K562 (cell line): Measurements from ENCODE around the gene OLFML2B. TPM values are rescaled to one million over a fixed set of nuclear protein-coding genes. Genes with fewer than 3 reads are reported as not detected.

Source experiments
- ATAC-seq: fragments of 200-7000 bp; cut with Tn5 transposase; 3 replicates; pipeline ENCODE4 v1.9.1; 2020; ENCODE audit warnings: moderate library complexity
- BruUV-seq: library from RNA; stranded (reverse); fragments of 400-500 nt; replicated peaks from 2 replicates; lab custom pipeline; 2021; lab: Mats Ljungman, UMichigan
- CTCF ChIA-PET: fragments of 300-600 bp; formaldehyde crosslinking; extraction: SDS; loops from one replicate; lab custom pipeline; 2021; ENCODE audit warnings: low intra/inter-chr PET ratio; lab: Yijun Ruan, JAX
- POLR2A ChIA-PET: fragments of 300-600, 350-650 bp; sonication (Branson Sonifier 250); formaldehyde crosslinking; extraction: SDS; loops from one replicate; lab custom pipeline; 2021; ENCODE audit warnings: antibody characterized with exemption, inconsistent platforms; lab: Yijun Ruan, JAX
- DNase-seq, 4 experiments: peaks; one replicate each; pipeline versions ENCODE4 v3.0.0 to v3.0.0-alpha.2; 2011 to 2018; ENCODE audit warnings: low spot score in 3 of 4, mixed read lengths in 3 of 4; ENCODE audit errors: extremely low read depth in 1 of 4
- FAIRE-seq: peaks from 2 replicates; lab custom pipeline; 2011; peaks lifted over from hg19 to GRCh38; lab: Jason Lieb, UNC
- H2AFZ ChIP-seq: 2 replicates; pipeline ENCODE4 v1.6.0; 2011; ENCODE audit warnings: low read depth, low read length, control low read depth, inconsistent platforms
- H3K27ac ChIP-seq: fragments of 200-600 bp; 3 replicates; pipeline ENCODE4 v1.8.0; 2011; ENCODE audit warnings: low read depth, mild to moderate bottlenecking, control low read depth, inconsistent platforms, low read length, moderate library complexity, mixed read lengths; ENCODE audit errors: extremely low read depth
- H3K27me3 ChIP-seq, 2 experiments: fragments of 300-600 bp in 1 of 2; 2 replicates in 1 of 2; 3 replicates in 1 of 2; pipeline versions ENCODE4 v1.6.0 to v1.8.0; 2011; ENCODE audit warnings: inconsistent platforms in 2 of 2, low read length in 2 of 2, mild to moderate bottlenecking in 1 of 2, mixed read lengths in 1 of 2, moderate library complexity in 1 of 2; ENCODE audit not compliant: control insufficient read depth in 2 of 2, insufficient read depth in 2 of 2
- H3K36me3 ChIP-seq: fragments of 300-600 bp; 3 replicates; pipeline ENCODE4 v1.8.0; 2011; ENCODE audit warnings: mild to moderate bottlenecking, low read length, inconsistent platforms; ENCODE audit not compliant: control insufficient read depth, insufficient read depth
- H3K4me1 ChIP-seq, 2 experiments: fragments of 200-600 bp in 1 of 2; replicated peaks in 1 of 2; 2 replicates in 1 of 2; 3 replicates in 1 of 2; pipeline versions ENCODE4 v1.5.1 to v1.8.0; 2011; ENCODE audit warnings: inconsistent platforms in 2 of 2, low read length in 2 of 2, mild to moderate bottlenecking in 1 of 2, mixed read lengths in 1 of 2, moderate library complexity in 1 of 2; ENCODE audit not compliant: control insufficient read depth in 2 of 2, insufficient read depth in 2 of 2
- H3K4me2 ChIP-seq: 2 replicates; pipeline ENCODE4 v1.6.1; 2011; ENCODE audit warnings: low read length, control low read depth, inconsistent platforms, mixed read lengths; ENCODE audit not compliant: insufficient read depth
- H3K4me3 ChIP-seq: fragments of 200-600 bp; sonication (generic), shearing (Covaris generic); 2 replicates; pipeline ENCODE4 v1.5.1; 2016; ENCODE audit warnings: control low read depth, inconsistent platforms
- H3K79me2 ChIP-seq: fragments of 200-600 bp; 3 replicates; pipeline ENCODE4 v1.8.0; 2011; ENCODE audit warnings: low read length, inconsistent platforms; ENCODE audit not compliant: control insufficient read depth, insufficient read depth
- H3K9ac ChIP-seq, 2 experiments: 2 replicates each; pipeline versions ENCODE4 v1.6.0 to v1.6.1; 2011; ENCODE audit warnings: low read depth in 2 of 2, low read length in 2 of 2, control low read depth in 1 of 2, inconsistent platforms in 1 of 2, mild to moderate bottlenecking in 1 of 2, mixed read lengths in 1 of 2; ENCODE audit not compliant: insufficient read depth in 1 of 2
- H3K9me1 ChIP-seq: one replicate; pipeline ENCODE4 v1.6.0; 2011; ENCODE audit warnings: inconsistent platforms, mild to moderate bottlenecking, low read length, moderate library complexity; ENCODE audit not compliant: control insufficient read depth, insufficient read depth
- H3K9me3 ChIP-seq: replicated peaks from 2 replicates; pipeline ENCODE4 v1.5.1; 2011; ENCODE audit warnings: low read depth, low read length, inconsistent platforms; ENCODE audit not compliant: control insufficient read depth, insufficient read depth
- H4K20me1 ChIP-seq: replicated peaks from 2 replicates; pipeline ENCODE4 v1.6.1; 2011; ENCODE audit warnings: low read length, inconsistent platforms, mixed read lengths; ENCODE audit not compliant: control insufficient read depth, insufficient read depth
- ARID1B ChIP-seq: fragments of 450-650 bp; IDR thresholded peaks from 2 replicates; pipeline ENCODE4 v1.6.1; 2016; ENCODE audit warnings: antibody characterized with exemption, mild to moderate bottlenecking, inconsistent platforms
- BDP1 ChIP-seq: IDR thresholded peaks from 3 replicates; pipeline ENCODE4 v1.6.1; 2011; ENCODE audit not compliant: insufficient read length, insufficient read depth
- CBX5 ChIP-seq: IDR thresholded peaks from 2 replicates; pipeline ENCODE4 v1.6.1; 2014; ENCODE audit warnings: low read depth, borderline replicate concordance
- CCNT2 ChIP-seq: IDR thresholded peaks from 2 replicates; pipeline ENCODE4 v1.6.1; 2011; ENCODE audit warnings: borderline replicate concordance, low read depth, mild to moderate bottlenecking, moderate library complexity, mixed read lengths, low read length; ENCODE audit not compliant: insufficient read length; ENCODE audit errors: extremely low read depth
- MXI1 ChIP-seq: IDR thresholded peaks from 2 replicates; pipeline ENCODE4 v1.6.1; 2011; ENCODE audit warnings: low read depth, mild to moderate bottlenecking, improper control_type of control experiment, low read length
- PRDM10 ChIP-seq: fragments of 450-650 bp; IDR thresholded peaks from 2 replicates; pipeline ENCODE4 v1.6.1; 2018; ENCODE audit not compliant: partially characterized antibody
- ZNF407 ChIP-seq: fragments of 450-650 bp; IDR thresholded peaks from 2 replicates; pipeline ENCODE4 v1.6.1; 2016; ENCODE audit warnings: low read depth
- WGBS: fragments of 100-300 bp; shearing (Covaris generic); methylation state at CpG from one replicate; pipeline ENCODE4 v1.1.6; 2016; ENCODE audit warnings: low coverage, mixed read lengths; ENCODE audit not compliant: insufficient coverage; ENCODE audit errors: missing lambda C conversion rate; 5-methylcytosine and 5-hydroxymethylcytosine counted together
- in situ Hi-C: fragments of 300-500 bp; cut with MboI; formaldehyde crosslinking; loops from 4 replicates; pipeline ENCODE4 v1.15.0; 2018; ENCODE audit warnings: inconsistent platforms, mixed read lengths
- intact Hi-C: fragments of 100-400 bp; cut with micrococcal nuclease; formaldehyde crosslinking; loops from 2 replicates; pipeline ENCODE4 v1.14.2; 2022
- polyA plus RNA-seq, 8 experiments: library from polyadenylated mRNA; depleted of rRNA in 4 of 8; stranded (reverse) in 5 of 8; unstranded in 3 of 8; fragments of >200 nt; fragmentation: Nextera tagmentation in 2 of 8; fragmentation: Illumina TruSeq in 1 of 8; extraction: Ambion mirVana in 2 of 8; extraction: Trizol in 1 of 8; gene quantifications; 2 replicates each; pipeline versions ENCODE4 v1.2.1 to v1.2.3, GENCODE V29; 2011 to 2014; ENCODE audit warnings: inconsistent platforms in 1 of 8, missing spikeins in 1 of 8
- total RNA-seq, 7 experiments: library from RNA; depleted of rRNA in 6 of 7; stranded (reverse); fragments of >200 nt in 6 of 7; fragmentation: Illumina TruSeq in 2 of 7; extraction: Trizol in 2 of 7; gene quantifications; 2 replicates each; pipeline versions ENCODE4 v1.2.1 to v1.2.3, GENCODE V29; 2011 to 2021; ENCODE audit warnings: low replicate concordance in 1 of 7

OLFML2B gene
- total and polyA plus RNA-seq, 9 of the 15 experiments (the other 6 are each of a cell fraction or from before 2014, with no cell fraction given) = not detected

GRCh38 chr1:162046921-162047320 lies 23.3 kb upstream of the OLFML2B start:
- FAIRE-seq = no peak

More at GRCh38 chr1:162046921-162047320, 23.3 kb upstream of the OLFML2B start:
- ATAC-seq (no peak), DNase-seq (no peak)
- H3K4me2 ChIP-seq = no peak overlapping the region
- BruUV-seq = no TSS peak
- no peak overlapping the region for H3K9ac ChIP-seq
- intact Hi-C loops (no loop called here), in situ Hi-C loops (no loop called here)
- no peaks in the 10 kb centered on the region for H3K4me1 ChIP-seq
- 0% methylated on average over 1 of the region's 1 CpG for WGBS
- H3K27ac ChIP-seq = no peak overlapping the region
- no peak overlapping the region for H2AFZ ChIP-seq
- no peaks in the 10 kb centered on the region for H3K9me1 ChIP-seq
- no peaks in the 10 kb centered on the region for H3K79me2 ChIP-seq
- H3K4me3 ChIP-seq = no peak overlapping the region
- H3K36me3 ChIP-seq = no peaks in the 10 kb centered on the region
- H3K9me3 ChIP-seq = no peaks in the 10 kb centered on the region
- ChIA-PET POLR2A (no interaction called here), CTCF (no interaction called here)
- H4K20me1 ChIP-seq = no peaks in the 10 kb centered on the region
- no peaks in the 10 kb centered on the region for H3K27me3 ChIP-seq
- TF ChIP-seq MXI1 = no peak
- TF ChIP-seq CCNT2 = no peak
- no peak for TF ChIP-seq PRDM10
- TF ChIP-seq ZNF407 = no peak
- no peak for TF ChIP-seq ARID1B
- no peak for TF ChIP-seq CBX5
- TF ChIP-seq BDP1 = no peak
